HEK293T (cell line): ENCODE data around the gene GAB2.

Source experiments
- BHLHE40 ChIP-seq: fragments of 450-650 bp; IDR thresholded peaks from 2 replicates; pipeline ENCODE4 v1.6.1; 2016; ENCODE audit warnings: mild to moderate bottlenecking, moderate library complexity, borderline replicate concordance
- CTBP1 ChIP-seq: fragments of 450-650 bp; IDR thresholded peaks from 2 replicates; pipeline ENCODE4 v1.6.1; 2016; ENCODE audit warnings: borderline replicate concordance
- ELF4 ChIP-seq: fragments of 450-650 bp; IDR thresholded peaks from 2 replicates; pipeline ENCODE4 v1.6.1; 2017; ENCODE audit warnings: antibody characterized with exemption
- FOXK2 ChIP-seq: fragments of 450-650 bp; IDR thresholded peaks from 2 replicates; pipeline ENCODE4 v1.6.1; 2016; ENCODE audit warnings: mild to moderate bottlenecking
- LEF1 ChIP-seq: fragments of 450-650 bp; IDR thresholded peaks from 2 replicates; pipeline ENCODE4 v1.6.1; 2017; ENCODE audit warnings: mild to moderate bottlenecking, borderline replicate concordance
- NFRKB ChIP-seq: fragments of 450-650 bp; IDR thresholded peaks from 2 replicates; pipeline ENCODE4 v1.6.1; 2016; ENCODE audit warnings: mild to moderate bottlenecking, moderate library complexity
- SP1 ChIP-seq: fragments of 450-650 bp; IDR thresholded peaks from 2 replicates; pipeline ENCODE4 v1.6.1; 2017
- SUZ12 ChIP-seq: fragments of 450-650 bp; IDR thresholded peaks from 2 replicates; pipeline ENCODE4 v1.6.1; 2016; ENCODE audit warnings: mild to moderate bottlenecking
- TARDBP ChIP-seq: fragments of 450-650 bp; IDR thresholded peaks from 2 replicates; pipeline ENCODE4 v1.6.1; 2016

DNA sequence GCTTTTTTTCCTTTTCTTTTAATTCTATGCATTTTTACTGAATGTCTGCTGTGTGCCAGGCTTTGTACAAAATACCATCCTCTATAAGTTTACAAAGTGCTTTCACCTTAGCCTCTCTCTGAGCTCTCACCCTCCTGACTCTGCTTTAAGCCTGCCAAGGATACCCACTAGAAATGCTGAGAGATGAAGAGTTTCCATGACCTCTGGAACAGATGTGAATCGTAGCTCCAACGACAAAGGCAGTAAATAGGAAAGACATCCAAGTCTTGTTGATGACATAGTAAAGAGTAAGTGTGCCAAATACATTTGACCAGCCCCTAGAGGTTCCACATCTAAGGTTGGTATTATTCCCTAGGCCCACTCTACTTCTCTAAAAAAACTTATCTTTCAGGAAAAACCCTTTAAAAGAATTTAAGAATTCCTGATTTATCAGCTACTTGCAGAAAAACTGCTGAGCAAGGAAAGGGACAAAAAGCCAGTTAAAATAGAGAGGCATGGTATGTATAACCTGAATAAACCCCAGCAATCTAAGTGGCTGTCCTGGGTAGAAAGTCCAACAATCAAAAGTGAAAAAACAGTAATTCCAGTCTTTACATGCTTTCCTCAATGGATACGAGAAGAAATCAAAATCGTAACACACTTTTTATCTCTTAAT, 45.4 kb downstream of the GAB2 start:
- TF ChIP-seq SP1 (no peak), BHLHE40 (no peak), ELF4 (no peak), TARDBP (no peak), CTBP1 (no peak), FOXK2 (no peak), SUZ12 (no peak), NFRKB (no peak), LEF1 (no peak)
